WTC11 (cell line): ENCODE measurements around the gene MESP2. TPM values are rescaled to one million over a fixed set of nuclear protein-coding genes. Genes with fewer than 3 reads are reported as not detected.

Experiments used
- ATAC-seq: fragments of 200-7000 bp; cut with Tn5 transposase; 2 replicates; pipeline ENCODE4 v1.10.0; 2021; ENCODE audit warnings: mild to moderate bottlenecking, moderate library complexity
- CTCF ChIA-PET: fragments of 300-600 bp; sonication (Branson Sonifier 250); formaldehyde crosslinking; loops from one replicate; lab custom pipeline; 2021; ENCODE audit warnings: antibody characterized with exemption; lab: Charles Lee
- POLR2A ChIA-PET: fragments of 350-600 bp; sonication (Branson Sonifier 250); formaldehyde crosslinking; loops from one replicate; lab custom pipeline; 2021; ENCODE audit warnings: antibody characterized with exemption; lab: Charles Lee
- DNase-seq: peaks from one replicate; pipeline ENCODE4 v3.0.0; 2021; ENCODE audit warnings: low spot score
- H3K27ac Mint-ChIP-seq: 2 replicates; pipeline ENCODE4 v1.8.0; 2021; ENCODE audit warnings: mixed read lengths
- H3K27me3 Mint-ChIP-seq: 2 replicates; pipeline ENCODE4 v1.8.0; 2021; ENCODE audit warnings: low read depth, mild to moderate bottlenecking, moderate library complexity, mixed read lengths
- H3K36me3 Mint-ChIP-seq: 2 replicates; pipeline ENCODE4 v1.8.0; 2021; ENCODE audit warnings: mixed read lengths
- H3K4me1 Mint-ChIP-seq: 2 replicates; pipeline ENCODE4 v1.8.0; 2022; ENCODE audit warnings: mixed read lengths
- H3K4me3 Mint-ChIP-seq: 2 replicates; pipeline ENCODE4 v1.8.0; 2021; ENCODE audit warnings: mild to moderate bottlenecking, moderate library complexity, mixed read lengths
- H3K9me3 Mint-ChIP-seq: 2 replicates; pipeline ENCODE4 v1.8.0; 2021; ENCODE audit warnings: mixed read lengths
- CDX4 ChIP-seq: fragments of 250-450 bp; sonication (Bioruptor Pico); IDR thresholded peaks from 2 replicates; pipeline ENCODE4 v1.9.0; 2021; ENCODE audit warnings: moderate library complexity, mild to moderate bottlenecking, inconsistent platforms, borderline replicate concordance
- EMX1 ChIP-seq: fragments of 250-450 bp; sonication (Bioruptor Pico); IDR thresholded peaks from 2 replicates; pipeline ENCODE4 v1.8.0; 2021; ENCODE audit warnings: mild to moderate bottlenecking
- ETV6 ChIP-seq: sonication (generic); formaldehyde crosslinking; IDR thresholded peaks from 2 replicates; pipeline ENCODE4 v1.8.1; 2022; ENCODE audit warnings: mild to moderate bottlenecking, missing genetic modification reagents
- FOXJ3 ChIP-seq: sonication (generic); formaldehyde crosslinking; IDR thresholded peaks from 2 replicates; pipeline ENCODE4 v1.9.0; 2021; ENCODE audit warnings: missing genetic modification reagents, mild to moderate bottlenecking, borderline replicate concordance
- GABPB1 ChIP-seq: sonication (generic); formaldehyde crosslinking; IDR thresholded peaks from 2 replicates; pipeline ENCODE4 v1.8.1; 2023; ENCODE audit warnings: mild to moderate bottlenecking, missing genetic modification reagents
- GRHL2 ChIP-seq: fragments of 250-450 bp; sonication (Bioruptor Pico); IDR thresholded peaks from 2 replicates; pipeline ENCODE4 v1.8.0; 2022; ENCODE audit warnings: mild to moderate bottlenecking, moderate library complexity; ENCODE audit not compliant: insufficient replicate concordance, severe bottlenecking
- GTF2I ChIP-seq: fragments of 250-450 bp; sonication (Bioruptor Pico); conservative IDR thresholded peaks from 2 replicates; pipeline ENCODE4 v1.4.0; 2021; ENCODE audit warnings: mild to moderate bottlenecking
- HMGA2 ChIP-seq: fragments of 250-450 bp; sonication (Bioruptor Pico); IDR thresholded peaks from 2 replicates; pipeline ENCODE4 v1.4.0; 2021; ENCODE audit warnings: mild to moderate bottlenecking, moderate library complexity
- NFATC4 ChIP-seq: fragments of 250-450 bp; sonication (Bioruptor Pico); IDR thresholded peaks from 2 replicates; pipeline ENCODE4 v1.9.0; 2021; ENCODE audit warnings: mild to moderate bottlenecking
- NFYB ChIP-seq: sonication (generic); formaldehyde crosslinking; conservative IDR thresholded peaks from 2 replicates; pipeline ENCODE4 v1.8.0; 2022; ENCODE audit warnings: low read depth, missing genetic modification reagents
- SOX15 ChIP-seq: fragments of 250-450 bp; sonication (Bioruptor Pico); IDR thresholded peaks from 2 replicates; pipeline ENCODE4 v1.9.0; 2021; ENCODE audit warnings: mild to moderate bottlenecking
- USF1 ChIP-seq: sonication (generic); formaldehyde crosslinking; IDR thresholded peaks from 2 replicates; pipeline ENCODE4 v1.8.0; 2022; ENCODE audit warnings: mild to moderate bottlenecking, missing genetic modification reagents
- ZNF281 ChIP-seq: sonication (generic); formaldehyde crosslinking; IDR thresholded peaks from 2 replicates; pipeline ENCODE4 v1.8.0; 2023; ENCODE audit warnings: mild to moderate bottlenecking, missing genetic modification reagents
- ZNF396 ChIP-seq: fragments of 250-450 bp; sonication (Bioruptor Pico); IDR thresholded peaks from 2 replicates; pipeline ENCODE4 v1.8.0; 2021; ENCODE audit warnings: mild to moderate bottlenecking, moderate library complexity, borderline replicate concordance
- total RNA-seq: library from RNA; stranded (reverse); gene quantifications from 3 replicates; pipeline ENCODE4 v1.2.3, GENCODE V29; 2021
- TF ChIP-seq, protein P1 (sequence below): sonication (generic); formaldehyde crosslinking; IDR thresholded peaks from 2 replicates; pipeline ENCODE4 v1.8.1; 2022; ENCODE audit warnings: low read depth, missing genetic modification reagents, borderline replicate concordance
- TF ChIP-seq, protein P2 (sequence below): fragments of 250-450 bp; sonication (Bioruptor Pico); IDR thresholded peaks from 2 replicates; pipeline ENCODE4 v1.9.0; 2021; ENCODE audit warnings: mild to moderate bottlenecking
- TF ChIP-seq, protein P3 (sequence below): fragments of 250-450 bp; sonication (Bioruptor Pico); IDR thresholded peaks from 2 replicates; pipeline ENCODE4 v2.1.2; 2022; ENCODE audit warnings: mild to moderate bottlenecking, moderate library complexity
- TF ChIP-seq, protein P4 (sequence below): fragments of 250-450 bp; sonication (Bioruptor Pico); conservative IDR thresholded peaks from 2 replicates; pipeline ENCODE4 v1.9.0; 2021; ENCODE audit warnings: mild to moderate bottlenecking

MESP2 gene
- total RNA-seq, 1 experiment from 2014 or later = 0.68 TPM

DNA sequence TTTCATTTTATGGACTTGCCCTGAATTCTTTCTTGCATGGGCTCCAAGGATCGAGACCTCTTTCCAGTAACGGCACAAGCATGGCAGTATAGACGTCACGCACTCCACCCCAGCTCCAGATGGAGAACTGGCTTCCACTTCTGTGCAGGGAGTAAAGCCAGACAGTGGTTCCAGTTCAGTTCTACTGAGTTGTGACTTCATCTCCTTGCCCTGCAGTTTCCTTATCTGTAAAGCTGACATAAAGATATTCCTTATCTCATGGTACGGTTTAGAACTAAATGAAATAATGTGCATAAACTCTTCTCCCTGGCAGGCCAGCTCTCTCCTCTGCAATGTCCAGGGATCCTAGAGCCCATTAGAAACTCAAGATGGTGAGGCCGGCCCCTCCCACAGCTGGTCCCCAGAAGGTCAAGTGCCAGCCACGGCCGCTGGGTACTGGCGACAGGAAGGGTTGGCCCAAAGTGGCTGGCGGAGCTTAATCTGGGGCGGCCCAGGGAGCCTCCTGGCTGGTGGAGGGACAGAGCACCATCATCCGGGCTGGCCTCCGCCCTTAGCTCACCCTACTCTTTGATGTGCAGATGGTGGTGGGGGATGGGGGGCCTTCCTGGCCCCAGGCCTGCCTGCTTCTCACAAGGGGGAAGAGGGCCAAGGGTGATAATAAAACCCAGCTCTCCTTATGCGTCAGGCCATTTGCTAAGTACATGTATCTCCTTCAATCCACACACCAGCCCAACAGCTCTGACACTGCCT, 7.2 kb downstream of the MESP2 start:
- Mint-ChIP-seq H3K4me3 (no peak overlapping the region), H3K36me3 (peaks cover 7% of the 10 kb centered on the region), H3K27ac (peak overlapping the region; percentile 53; the same call in 1 of the 2 replicates), H3K9me3 (peaks cover 8% of the 10 kb centered on the region), H3K27me3 (peaks cover 16% of the 10 kb centered on the region), H3K4me1 (peaks cover 23% of the 10 kb centered on the region)
- peak; percentile 37; the same call in 1 of the 2 replicates for TF ChIP-seq ZNF281 (CRISPR knock-in tag)
- TF ChIP-seq, protein P1, sequence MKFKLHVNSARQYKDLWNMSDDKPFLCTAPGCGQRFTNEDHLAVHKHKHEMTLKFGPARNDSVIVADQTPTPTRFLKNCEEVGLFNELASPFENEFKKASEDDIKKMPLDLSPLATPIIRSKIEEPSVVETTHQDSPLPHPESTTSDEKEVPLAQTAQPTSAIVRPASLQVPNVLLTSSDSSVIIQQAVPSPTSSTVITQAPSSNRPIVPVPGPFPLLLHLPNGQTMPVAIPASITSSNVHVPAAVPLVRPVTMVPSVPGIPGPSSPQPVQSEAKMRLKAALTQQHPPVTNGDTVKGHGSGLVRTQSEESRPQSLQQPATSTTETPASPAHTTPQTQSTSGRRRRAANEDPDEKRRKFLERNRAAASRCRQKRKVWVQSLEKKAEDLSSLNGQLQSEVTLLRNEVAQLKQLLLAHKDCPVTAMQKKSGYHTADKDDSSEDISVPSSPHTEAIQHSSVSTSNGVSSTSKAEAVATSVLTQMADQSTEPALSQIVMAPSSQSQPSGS = no peak
- DNase-seq = peak; percentile 54
- ChIA-PET CTCF (interaction anchor here (0.6 to 3.5 kb wide), 9 partner anchors 10 to 115 kb away, joined by 3 to 33 read pairs (median 5); partner anchors contain the start of gene MESP1), POLR2A (no interaction called here)
- ATAC-seq = peak; percentile 87

- POLR2A ChIA-PET = no interaction called here
- CTCF ChIA-PET = interaction anchor here (0.5 to 3.5 kb wide), 11 partner anchors 11 to 114 kb away, joined by 3 to 33 read pairs (median 4); partner anchors contain the start of genes ANPEP and MESP1
- TF ChIP-seq GRHL2 (CRISPR knock-in tag) = no peak
- no peak for TF ChIP-seq SOX15 (CRISPR knock-in tag)
- TF ChIP-seq, protein P2, sequence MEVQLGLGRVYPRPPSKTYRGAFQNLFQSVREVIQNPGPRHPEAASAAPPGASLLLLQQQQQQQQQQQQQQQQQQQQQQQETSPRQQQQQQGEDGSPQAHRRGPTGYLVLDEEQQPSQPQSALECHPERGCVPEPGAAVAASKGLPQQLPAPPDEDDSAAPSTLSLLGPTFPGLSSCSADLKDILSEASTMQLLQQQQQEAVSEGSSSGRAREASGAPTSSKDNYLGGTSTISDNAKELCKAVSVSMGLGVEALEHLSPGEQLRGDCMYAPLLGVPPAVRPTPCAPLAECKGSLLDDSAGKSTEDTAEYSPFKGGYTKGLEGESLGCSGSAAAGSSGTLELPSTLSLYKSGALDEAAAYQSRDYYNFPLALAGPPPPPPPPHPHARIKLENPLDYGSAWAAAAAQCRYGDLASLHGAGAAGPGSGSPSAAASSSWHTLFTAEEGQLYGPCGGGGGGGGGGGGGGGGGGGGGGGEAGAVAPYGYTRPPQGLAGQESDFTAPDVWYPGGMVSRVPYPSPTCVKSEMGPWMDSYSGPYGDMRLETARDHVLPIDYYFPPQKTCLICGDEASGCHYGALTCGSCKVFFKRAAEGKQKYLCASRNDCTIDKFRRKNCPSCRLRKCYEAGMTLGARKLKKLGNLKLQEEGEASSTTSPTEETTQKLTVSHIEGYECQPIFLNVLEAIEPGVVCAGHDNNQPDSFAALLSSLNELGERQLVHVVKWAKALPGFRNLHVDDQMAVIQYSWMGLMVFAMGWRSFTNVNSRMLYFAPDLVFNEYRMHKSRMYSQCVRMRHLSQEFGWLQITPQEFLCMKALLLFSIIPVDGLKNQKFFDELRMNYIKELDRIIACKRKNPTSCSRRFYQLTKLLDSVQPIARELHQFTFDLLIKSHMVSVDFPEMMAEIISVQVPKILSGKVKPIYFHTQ (CRISPR knock-in tag) = no peak
- no peak for TF ChIP-seq GTF2I
- no peak for TF ChIP-seq EMX1
- no peak for TF ChIP-seq NFATC4 (CRISPR knock-in tag)
- no peak for TF ChIP-seq HMGA2
- TF ChIP-seq ETV6 = no peak
- no peak for TF ChIP-seq FOXJ3 (CRISPR knock-in tag)
- TF ChIP-seq, all 79 proteins: peak for 0
Measured at GRCh38 chr15:89783861-89784685, 7.9 kb downstream of the MESP2 start.

GRCh38 chr15:89784686-89784960, 8.5 kb downstream of the MESP2 start:
- ChIA-PET POLR2A (no interaction called here), CTCF (interaction anchor here (1.2 to 3.5 kb wide), 3 partner anchors 24 to 112 kb away, joined by 3 to 33 read pairs (median 19); no protein-coding TSS in a partner anchor)
- no peak for ATAC-seq
- TF ChIP-seq CDX4 (CRISPR knock-in tag) (no peak), USF1 (no peak), NFYB (CRISPR knock-in tag) (no peak), ZNF396 (CRISPR knock-in tag) (no peak), GABPB1 (CRISPR knock-in tag) (no peak)
- TF ChIP-seq, protein P3, sequence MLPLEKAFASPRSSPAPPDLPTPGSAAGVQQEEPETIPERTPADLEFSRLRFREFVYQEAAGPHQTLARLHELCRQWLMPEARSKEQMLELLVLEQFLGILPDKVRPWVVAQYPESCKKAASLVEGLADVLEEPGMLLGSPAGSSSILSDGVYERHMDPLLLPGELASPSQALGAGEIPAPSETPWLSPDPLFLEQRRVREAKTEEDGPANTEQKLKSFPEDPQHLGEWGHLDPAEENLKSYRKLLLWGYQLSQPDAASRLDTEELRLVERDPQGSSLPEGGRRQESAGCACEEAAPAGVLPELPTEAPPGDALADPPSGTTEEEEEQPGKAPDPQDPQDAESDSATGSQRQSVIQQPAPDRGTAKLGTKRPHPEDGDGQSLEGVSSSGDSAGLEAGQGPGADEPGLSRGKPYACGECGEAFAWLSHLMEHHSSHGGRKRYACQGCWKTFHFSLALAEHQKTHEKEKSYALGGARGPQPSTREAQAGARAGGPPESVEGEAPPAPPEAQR (CRISPR knock-in tag) = no peak
- TF ChIP-seq, protein P4, sequence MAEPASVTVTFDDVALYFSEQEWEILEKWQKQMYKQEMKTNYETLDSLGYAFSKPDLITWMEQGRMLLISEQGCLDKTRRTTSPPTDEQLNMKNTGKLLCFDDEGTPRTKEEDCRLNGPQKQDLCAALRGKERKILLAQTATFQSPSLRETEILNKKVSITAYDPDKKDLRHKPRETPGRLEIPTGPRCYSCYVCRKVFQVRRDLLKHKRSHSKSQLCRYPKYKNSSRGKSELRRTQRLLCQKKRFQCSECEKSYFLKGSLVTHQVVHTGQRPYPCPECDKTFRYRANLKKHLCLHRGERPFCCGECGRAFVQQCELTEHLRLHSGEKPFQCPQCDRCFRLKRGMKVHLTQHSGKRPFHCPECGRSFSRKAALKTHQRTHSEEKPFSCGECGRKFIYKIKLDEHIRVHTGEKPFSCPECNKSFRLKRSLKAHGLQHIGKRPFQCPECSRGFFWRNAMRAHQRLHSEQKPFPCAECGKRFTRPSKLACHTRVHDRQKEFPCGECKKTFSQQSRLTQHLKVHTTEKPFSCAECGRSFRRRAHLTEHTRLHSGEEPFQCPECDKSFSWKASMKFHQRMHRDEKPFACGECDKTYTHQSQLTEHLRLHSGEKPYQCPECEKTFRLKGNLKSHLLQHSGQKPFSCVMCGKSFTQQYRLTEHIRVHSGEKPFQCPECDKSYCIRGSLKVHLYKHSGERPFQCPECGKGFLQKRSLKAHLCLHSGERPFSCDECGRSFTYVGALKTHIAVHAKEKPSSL (CRISPR knock-in tag) = no peak

More at GRCh38 chr15:89783861-89784685, 7.9 kb downstream of the MESP2 start:
- DNase-seq = no peak
- no peak; the same call in none of the 2 replicates for ATAC-seq
- H3K27ac Mint-ChIP-seq = no peak overlapping the region
- H3K27me3 Mint-ChIP-seq = peaks cover 9% of the 10 kb centered on the region
- peaks cover 23% of the 10 kb centered on the region for H3K4me1 Mint-ChIP-seq
- peaks cover 10% of the 10 kb centered on the region for H3K9me3 Mint-ChIP-seq
- H3K4me3 Mint-ChIP-seq = no peak overlapping the region
- peaks cover 8% of the 10 kb centered on the region for H3K36me3 Mint-ChIP-seq

More at GRCh38 chr15:89784686-89784960, 8.5 kb downstream of the MESP2 start:
- Mint-ChIP-seq H3K36me3 (peaks cover 8% of the 10 kb centered on the region), H3K4me3 (no peak overlapping the region), H3K9me3 (peaks cover 10% of the 10 kb centered on the region), H3K27ac (no peak overlapping the region), H3K4me1 (peaks cover 23% of the 10 kb centered on the region), H3K27me3 (peaks cover 9% of the 10 kb centered on the region)
- no peak for DNase-seq
